GM18867 (cell line): ENCODE measurements around the gene MEA1.
A peak's percentile ranks its signal among the peaks of the same experiment; 100 is the strongest.
"Not testable (repeated sequence)": the region's sequence is repeated elsewhere in the genome, so short reads cannot be mapped to it uniquely, and the experiment has no call there.

ENCODE experiments used
- ATAC-seq: cut with Tn5 transposase; IDR thresholded peaks from one replicate; pipeline ENCODE4 v1.9.1; 2021; ENCODE audit warnings: mild to moderate bottlenecking, moderate library complexity; ENCODE audit not compliant: unreplicated experiment

Gene MEA1

GRCh38 chr6:43013843-43014433 lies at the start of gene MEA1, which contains the start of gene KLHDC3:
TSS of gene MEA1 (minus strand) at chr6:43013946. CDS start at chr6:43013813, 133 bp downstream.
TSS of gene KLHDC3 (plus strand) at chr6:43014249. CDS start at chr6:43017193, 2,944 bp downstream.
- ATAC-seq = peak; percentile 88

DNA sequence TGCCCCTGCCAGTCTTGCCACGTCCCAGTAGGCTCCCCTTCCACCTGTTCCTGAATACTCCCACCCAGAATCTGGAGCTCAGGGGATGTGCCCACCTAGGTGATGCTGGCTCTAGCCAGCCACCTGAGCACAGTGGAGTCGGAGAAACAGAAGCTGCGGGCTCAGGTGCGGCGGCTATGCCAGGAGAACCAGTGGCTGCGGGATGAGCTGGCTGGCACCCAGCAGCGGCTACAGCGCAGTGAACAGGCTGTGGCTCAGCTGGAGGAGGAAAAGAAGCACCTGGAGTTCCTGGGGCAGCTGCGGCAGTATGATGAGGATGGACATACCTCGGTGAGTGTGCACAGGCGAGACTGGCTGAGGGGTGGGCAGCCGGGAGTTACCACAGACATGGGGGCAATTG lies 49.1 kb upstream of the MEA1 start:
- no peak for ATAC-seq

GRCh38 chr6:43061861-43062260 lies 48.1 kb upstream of the MEA1 start:
- no peak for ATAC-seq

- no peak for ATAC-seq
Measured at GRCh38 chr6:43060755-43061633, 47.2 kb upstream of the MEA1 start.

DNA sequence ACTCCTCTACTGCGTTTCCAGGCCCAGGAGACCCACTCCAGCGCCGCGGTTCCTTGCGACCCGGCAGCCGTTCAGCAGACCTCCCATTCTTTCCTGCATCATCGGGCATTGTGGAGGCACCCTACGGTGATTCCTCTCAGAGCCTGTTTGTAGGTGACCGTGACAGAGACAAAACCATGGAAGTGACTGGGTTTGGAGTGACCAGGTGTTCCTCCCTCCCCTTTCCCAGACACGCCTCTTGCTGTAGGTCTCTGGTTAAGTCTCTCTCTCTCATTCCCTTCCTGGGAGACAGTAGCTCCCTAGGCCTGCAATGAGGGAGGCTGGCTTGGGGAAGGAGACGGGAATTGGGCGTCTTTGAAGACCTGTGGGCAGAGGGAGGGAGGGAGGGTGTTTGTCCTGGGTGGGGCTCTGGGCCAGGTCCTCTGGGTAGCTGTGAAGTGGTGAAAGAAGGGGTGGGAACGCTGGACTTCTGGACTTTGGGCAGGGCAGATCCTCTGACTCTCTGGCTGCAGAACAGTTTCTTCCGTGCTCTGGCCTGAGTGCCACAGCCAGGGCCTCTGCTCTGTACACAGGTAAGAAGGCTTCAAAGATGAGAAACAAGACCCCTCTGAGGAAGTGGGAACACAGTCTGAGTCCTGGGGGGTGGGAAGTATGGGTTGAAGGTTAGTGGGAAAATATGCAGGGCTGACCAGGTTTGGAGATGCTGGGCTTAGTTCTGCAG lies 46.4 kb upstream of the MEA1 start:
- no peak for ATAC-seq

DNA sequence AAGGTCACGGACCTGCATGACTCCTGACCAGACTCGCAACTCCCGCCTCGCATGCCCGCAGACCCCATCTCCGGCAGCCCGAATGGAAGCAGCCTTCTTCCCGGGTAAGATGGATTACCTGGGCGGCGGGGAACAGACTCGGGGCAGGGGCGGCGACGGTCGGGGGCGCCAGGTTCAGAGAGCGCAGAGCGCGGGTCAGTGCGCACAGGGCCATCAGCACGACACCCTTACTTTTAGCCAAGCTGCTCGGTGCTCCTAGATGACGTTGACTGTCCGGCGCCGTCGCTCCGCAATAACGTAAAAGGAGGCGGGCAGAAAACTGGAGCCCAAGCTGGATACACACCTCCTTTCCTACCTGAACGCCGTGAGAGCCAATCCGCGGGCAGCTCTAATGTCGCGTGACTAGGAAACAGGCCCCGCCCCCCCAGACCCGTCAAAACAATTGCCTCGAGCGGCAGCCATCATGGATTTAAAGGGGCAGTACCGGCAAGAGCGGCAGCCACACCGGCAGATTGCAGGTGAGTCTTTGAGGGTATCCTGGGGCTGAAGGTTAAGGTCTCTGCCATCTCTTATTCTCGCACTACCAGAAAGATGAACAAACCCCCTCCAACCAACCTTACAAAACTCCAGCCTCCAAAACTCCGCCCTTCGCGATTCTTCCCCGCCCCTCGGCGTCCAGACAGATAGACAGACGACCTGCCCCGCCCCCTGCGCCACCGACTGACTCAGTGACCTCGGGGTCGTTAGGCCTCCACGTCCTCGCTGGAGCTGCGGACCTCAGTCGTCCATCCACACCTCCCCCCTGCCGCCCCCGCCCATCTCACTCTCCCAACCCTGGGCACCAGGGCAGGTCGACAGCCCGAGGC lies 45.7 kb upstream of the MEA1 start, which contains the start of the genes KLC4 and MRPL2:
KLC4 (plus strand) TSS at position 464 of the 866 bp plus-strand sequence. CDS start 1,705 bp downstream, outside the sequence.
MRPL2 (minus strand) TSS at position 267 of the 866 bp plus-strand sequence; CDS start at position 214, 53 bp downstream.
- peak; percentile 87 for ATAC-seq

- no peak for ATAC-seq
Measured at GRCh38 chr6:43058531-43058930, 44.8 kb upstream of the MEA1 start.

DNA sequence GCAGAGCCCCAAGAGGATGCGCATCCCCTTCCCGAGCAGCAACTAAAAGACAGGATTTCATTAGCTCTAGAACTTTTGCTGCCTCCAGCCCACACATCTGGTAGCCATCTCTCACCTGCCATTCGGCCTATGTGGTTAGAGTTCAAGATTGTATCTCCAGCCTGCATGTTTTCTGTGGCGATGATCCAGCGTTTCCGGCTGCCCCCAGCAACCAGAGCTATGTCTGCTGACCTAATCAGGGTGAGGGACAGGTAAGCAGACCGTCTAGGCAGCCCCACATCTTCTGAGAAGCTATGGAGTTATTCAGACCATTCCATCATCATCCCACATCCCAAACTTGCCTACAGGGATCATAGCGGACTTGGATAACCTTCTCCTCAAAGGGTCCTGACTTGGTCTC lies 42.2 kb upstream of the MEA1 start:
- no peak for ATAC-seq

DNA sequence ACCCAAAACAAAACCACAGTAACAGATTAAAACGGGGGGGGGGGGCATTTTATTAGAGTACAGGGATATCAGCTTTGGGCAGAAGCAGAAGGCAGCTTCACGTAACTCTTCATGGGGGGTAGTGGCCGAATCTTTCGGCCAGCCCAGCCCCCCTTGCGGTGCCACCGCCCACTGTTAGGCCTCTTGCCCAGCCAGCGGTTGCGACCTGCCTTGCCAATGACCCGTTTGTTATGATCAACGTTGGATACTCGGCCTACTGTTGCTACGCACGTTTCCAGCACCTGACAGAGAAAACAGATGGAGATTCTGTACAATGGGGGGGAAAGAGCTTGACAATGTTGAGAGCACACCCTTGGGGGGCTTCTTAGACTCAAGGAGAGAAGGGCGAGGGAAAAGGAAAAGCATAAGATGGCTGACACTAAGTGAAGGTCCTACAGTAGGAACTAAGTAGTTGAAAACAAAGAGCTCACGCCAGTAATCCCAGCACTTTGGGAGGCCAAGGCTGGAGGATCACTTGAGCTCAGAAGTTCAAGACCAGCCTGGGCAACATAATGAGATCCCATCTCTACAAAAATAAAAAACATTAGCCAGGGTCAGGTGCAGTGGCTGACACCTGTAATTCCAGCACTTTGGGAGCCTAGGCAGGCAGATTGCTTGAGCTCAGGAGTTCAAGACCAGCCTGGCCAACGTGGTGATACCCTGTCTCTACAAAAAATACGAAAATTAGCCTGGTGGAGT lies 40.6 kb upstream of the MEA1 start:
- ATAC-seq = no peak

DNA sequence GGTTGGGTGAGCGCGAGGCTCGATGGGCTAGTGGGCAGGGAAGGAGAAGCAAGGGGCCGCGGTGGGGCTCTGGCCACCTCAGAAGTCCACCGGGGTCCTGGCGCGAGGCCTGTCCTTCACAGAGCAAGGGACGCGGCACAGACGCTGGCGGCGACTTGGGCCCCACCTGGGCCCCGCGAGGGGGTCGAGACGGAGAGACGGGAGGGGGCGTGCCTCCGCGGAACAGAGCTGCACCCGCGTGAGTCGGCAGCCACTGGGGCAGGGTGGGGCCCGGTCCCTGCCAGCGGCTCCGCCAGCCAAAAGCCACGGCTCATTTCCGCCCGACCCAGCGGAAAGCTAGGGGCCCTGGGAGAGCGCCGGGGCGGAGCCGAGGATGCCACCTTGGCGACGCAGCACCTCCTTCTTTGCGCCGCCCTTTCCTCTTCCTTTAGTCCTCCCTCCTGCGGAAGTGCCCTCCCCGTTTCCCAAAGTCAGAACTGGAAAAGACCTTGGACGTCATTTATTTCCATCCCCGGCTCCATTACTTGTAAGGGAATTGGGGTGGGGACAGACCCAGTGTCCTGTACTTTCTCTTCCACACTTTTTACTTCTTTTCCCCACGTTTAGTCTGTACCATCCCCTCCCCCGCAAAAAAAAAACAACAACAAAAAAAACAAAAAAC lies 39.9 kb upstream of the MEA1 start, which contains the start of gene CUL7:
CUL7 (minus strand) TSS at position 307 of the 661 bp plus-strand sequence. CDS start 1,063 bp downstream, outside the sequence.
- peak; percentile 81 for ATAC-seq

- ATAC-seq = peak; percentile 21
Measured at GRCh38 chr6:43052842-43053544, 39.2 kb upstream of the MEA1 start.

DNA sequence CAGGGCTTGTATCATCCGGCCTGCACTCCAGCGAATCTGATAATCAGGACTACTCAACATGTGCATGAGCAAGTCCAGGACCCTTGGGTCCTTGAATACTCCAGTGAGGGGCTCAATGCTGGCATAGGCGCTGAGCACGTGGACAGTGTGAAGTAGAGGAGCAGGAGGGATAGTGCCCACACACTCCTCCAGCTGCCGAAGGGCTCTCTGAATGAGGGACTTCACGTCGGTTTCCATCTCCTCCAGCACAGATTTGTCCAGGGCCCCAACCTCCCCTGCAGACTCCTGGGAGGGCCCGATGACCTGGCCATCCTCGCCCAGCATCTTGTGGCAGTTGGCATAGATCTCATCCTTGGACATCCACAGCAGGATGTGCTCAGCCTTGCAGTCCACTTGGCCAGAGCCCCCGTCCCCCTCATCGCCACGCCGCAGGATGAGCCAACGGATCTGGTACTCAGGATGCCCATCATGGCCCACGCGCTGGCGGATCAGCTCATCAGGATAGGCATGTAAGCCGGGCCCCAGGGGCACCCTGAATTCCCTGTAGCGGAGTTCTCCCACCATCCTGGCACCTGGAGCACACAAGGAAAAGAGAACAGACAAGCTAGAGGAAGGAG lies 38.6 kb upstream of the MEA1 start:
- ATAC-seq = no peak

- no peak for ATAC-seq
Measured at GRCh38 chr6:43050981-43051380, 37.2 kb upstream of the MEA1 start.

DNA sequence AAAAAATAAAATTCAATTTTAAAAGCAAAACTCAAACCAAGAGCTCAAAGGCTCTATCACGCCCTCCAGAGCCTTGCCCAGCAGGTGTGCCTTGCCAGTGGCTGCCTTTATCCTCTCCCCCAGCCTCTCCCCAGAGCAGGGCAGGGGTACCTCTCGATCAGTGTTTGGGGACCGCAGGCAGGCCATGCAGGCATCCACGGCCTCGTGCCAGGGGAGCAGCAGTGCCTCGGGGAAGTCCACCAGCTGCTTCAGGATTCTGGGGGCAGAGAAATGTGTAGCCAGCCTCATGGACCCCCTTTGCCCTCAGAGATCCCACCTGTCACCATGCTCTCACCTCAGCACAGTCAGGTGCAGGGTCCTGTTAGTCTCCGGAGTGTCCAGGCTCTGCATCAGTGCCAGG lies 34.3 kb upstream of the MEA1 start:
- no peak for ATAC-seq

DNA sequence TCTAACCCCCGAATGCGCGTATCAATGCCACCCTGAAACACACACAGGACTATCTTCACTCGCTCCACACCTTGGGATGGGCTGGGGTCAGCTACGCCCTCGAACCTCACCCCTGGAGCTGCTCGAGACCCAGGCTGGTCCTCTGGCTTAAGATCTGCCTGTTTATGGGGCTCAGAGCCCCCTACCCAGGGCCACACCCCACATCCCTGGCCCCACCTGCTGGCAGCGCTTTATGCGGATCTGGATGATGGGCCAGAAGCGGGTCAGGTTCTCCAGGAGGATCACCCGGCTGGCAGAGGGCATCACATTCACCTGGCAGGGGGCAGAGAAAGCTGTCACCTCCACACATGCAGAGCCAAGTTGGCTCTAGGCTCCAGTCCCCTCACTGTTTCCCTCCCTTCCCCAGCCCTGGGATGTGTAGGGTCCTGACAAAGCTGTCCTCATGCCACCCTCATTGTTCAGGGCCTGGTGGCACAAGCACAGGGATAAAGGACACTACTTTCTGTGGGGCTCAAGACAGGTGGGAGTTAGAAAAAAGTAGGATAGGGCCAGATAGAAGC lies 31.7 kb upstream of the MEA1 start:
- no peak for ATAC-seq

DNA sequence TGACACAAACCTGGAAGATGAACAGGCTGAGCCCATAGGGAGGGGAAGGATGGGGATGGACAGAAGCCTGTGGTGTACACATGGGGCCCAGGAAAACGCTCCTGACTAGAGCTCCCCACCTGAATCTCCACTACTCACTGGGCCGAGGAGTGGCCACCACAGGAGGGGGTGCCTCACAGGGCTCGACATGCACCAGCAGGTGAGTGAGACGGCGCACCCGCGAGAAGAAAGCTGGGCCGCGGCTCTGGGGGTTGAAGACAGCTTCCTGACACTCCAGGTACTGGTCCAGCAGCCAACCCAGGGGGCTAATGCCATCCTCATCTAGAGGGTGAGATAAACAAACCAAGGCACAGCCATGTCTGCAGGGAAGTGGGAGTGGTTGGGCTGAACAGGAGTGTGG lies 29.6 kb upstream of the MEA1 start:
- ATAC-seq = no peak

GRCh38 chr6:43041475-43041874 lies 27.7 kb upstream of the MEA1 start:
- not testable (repeated sequence) for ATAC-seq
